Stimulated activated CD8-positive, alpha-beta memory T cell treated with anti-CD3 and anti-CD28 coated beads, Interleukin-2, amount 100 ng/mL, for 1 hour (primary cell): Measurements from ENCODE around the gene MOG.

Source experiments
- DNase-seq, 2 donors: peaks; one replicate each; pipeline ENCODE4 v3.0.0-alpha.2; 2020; ENCODE audit warnings: low read depth in 2 of 2

The MOG gene

GRCh38 chr6:29656798-29657197 is at the start of gene MOG:
Gene MOG (plus strand): TSS chr6:29657092. CDS start chr6:29657210, 118 bp downstream.
- no peak for DNase-seq

- DNase-seq, result no peak
Observed at GRCh38 chr6:29608131-29608530, 48.8 kb upstream of the MOG start.

GRCh38 chr6:29610540-29610939 is 46.4 kb upstream of the MOG start:
- no peak for DNase-seq

GRCh38 chr6:29611426-29611825 is 45.5 kb upstream of the MOG start:
- no peak for DNase-seq

- no peak for DNase-seq
Observed at GRCh38 chr6:29617782-29618554, 38.9 kb upstream of the MOG start.

GRCh38 chr6:29619578-29620160 is 37.2 kb upstream of the MOG start:
- no peak for DNase-seq

GRCh38 chr6:29620630-29621029 is 36.3 kb upstream of the MOG start:
- DNase-seq, result no peak

GRCh38 chr6:29624520-29624961 is 32.4 kb upstream of the MOG start:
- no peak for DNase-seq

GRCh38 chr6:29625337-29625930 is 31.5 kb upstream of the MOG start:
- DNase-seq, result no peak

GRCh38 chr6:29626948-29627754 is 29.7 kb upstream of the MOG start:
- no peak for DNase-seq

- DNase-seq, result peak in 1 of 2 donors; percentile 24
Observed at GRCh38 chr6:29627755-29628418, 29.0 kb upstream of the MOG start.

GRCh38 chr6:29628419-29629281 is 28.2 kb upstream of the MOG start:
- peak in 1 of 2 donors; percentile 36 for DNase-seq

GRCh38 chr6:29629571-29629970 is 27.3 kb upstream of the MOG start:
- DNase-seq, result no peak

GRCh38 chr6:29630315-29630714 is 26.6 kb upstream of the MOG start:
- DNase-seq, result no peak

GRCh38 chr6:29631209-29631810 is 25.6 kb upstream of the MOG start:
- no peak for DNase-seq

GRCh38 chr6:29631860-29632731 is 24.8 kb upstream of the MOG start:
- peak in 1 of 2 donors; percentile 38 for DNase-seq

GRCh38 chr6:29632789-29633533 is 23.9 kb upstream of the MOG start, which contains the start of gene GABBR1:
Gene GABBR1 (minus strand): TSS chr6:29633183. CDS start chr6:29632385, 798 bp downstream.
- DNase-seq, result peak in 1 of 2 donors; percentile 40

- no peak for DNase-seq
Observed at GRCh38 chr6:29633534-29633905, 23.4 kb upstream of the MOG start.
